ENCODE results near the gene ROBO1. TPM values are rescaled to one million over a fixed set of nuclear protein-coding genes. Genes with fewer than 3 reads are reported as not detected.

Gene ROBO1
- total and polyA plus RNA-seq, 2 of the 13 experiments (the other 11 are each of a cell fraction or from before 2014, with no cell fraction given) = 52.2 to 71.0 TPM

- Histone ChIP-seq H3K4me1 (ENCODE audit: insufficient read depth, low read length) (no peaks in the 10 kb centered on the region), H4K20me1 (ENCODE audit: insufficient read depth, low read length) (no peaks in the 10 kb centered on the region), H3K9me3 (ENCODE audit: low read length) (no peaks in the 10 kb centered on the region), H3K27ac (ENCODE audit: extremely low read length, insufficient read depth, low read length) (no peak overlapping the region), H2AFZ (ENCODE audit: low read length) (no peak overlapping the region), H3K27me3 (ENCODE audit: control insufficient read depth in 1 of 2, insufficient read depth in 2 of 2, low read length in 2 of 2) (no peaks in the 10 kb centered on the region), H3K4me3 (replicated peaks in 1 of 3; ENCODE audit: insufficient read depth in 1 of 3, low read depth in 2 of 3, low read length in 3 of 3) (no peak overlapping the region), H3K36me3 (replicated peaks in 1 of 2; ENCODE audit: control insufficient read depth in 1 of 2, insufficient read depth in 2 of 2, low read length in 2 of 2) (no peaks in the 10 kb centered on the region; a peak in 2 of 5 replicates), H3K9ac (ENCODE audit: insufficient read depth, low read depth, low read length) (no peak overlapping the region), H3K4me2 (ENCODE audit: low read depth, low read length) (no peak overlapping the region), H3K79me2 (ENCODE audit: insufficient read depth, low read length) (peaks cover 80% of the 10 kb centered on the region)
- POLR2A ChIA-PET = no interaction called here
- no peak for FAIRE-seq
- no TSS peak for BruUV-seq (replicated peaks)
- no peak for DNase-seq (ENCODE audit: low spot score)
- in situ Hi-C loops (cut with HindIII; ENCODE audit: extremely low pct_ligation_motif_present, low pct_unique_long_range_greater_than_20kb) (no loop called here), intact Hi-C loops (cut with micrococcal nuclease; ENCODE audit: unreplicated experiment) (no loop called here)
- WGBS (ENCODE audit: low lambda C conversion rate) = over 99% methylated on average over 5 of the region's 5 CpGs
- TF ChIP-seq RBM22 (optimal IDR thresholded peaks at IDR 0.05; ENCODE audit: low read length) = no peak
- TF ChIP-seq U2AF1 (optimal IDR thresholded peaks at IDR 0.05; ENCODE audit: low read depth, low read length) = no peak
- TF ChIP-seq ZFYVE20 (CRISPR knock-in tag; IDR thresholded peaks at IDR 0.05; ENCODE audit: borderline replicate concordance, low read depth) = no peak
- TF ChIP-seq ZNF543 (CRISPR knock-in tag; IDR thresholded peaks at IDR 0.05) = no peak
- no peak for TF ChIP-seq PHF8 (CRISPR knock-in tag; IDR thresholded peaks at IDR 0.05)
- no peak for TF ChIP-seq MAFG (CRISPR knock-in tag; IDR thresholded peaks at IDR 0.05)
- TF ChIP-seq KDM1A (CRISPR knock-in tag; IDR thresholded peaks at IDR 0.05) = no peak
- no peak for TF ChIP-seq ARID2 (CRISPR knock-in tag; IDR thresholded peaks at IDR 0.05; ENCODE audit: borderline replicate concordance)
- no peak for TF ChIP-seq KMT2B (CRISPR knock-in tag; IDR thresholded peaks at IDR 0.05)
- TF ChIP-seq HOMEZ (CRISPR knock-in tag; IDR thresholded peaks at IDR 0.05; ENCODE audit: low read depth) = peak; percentile 47; the same call in 1 of the 2 replicates
- TF ChIP-seq ZBTB38 (CRISPR knock-in tag; IDR thresholded peaks at IDR 0.05) = no peak
- TF ChIP-seq THAP11 (CRISPR knock-in tag; IDR thresholded peaks at IDR 0.05) = no peak
- peak; percentile 90 for TF ChIP-seq ZNF12 (CRISPR knock-in tag; IDR thresholded peaks at IDR 0.05)
- CTCF ChIA-PET (ENCODE audit: low intra/inter-chr PET ratio, low total read pairs) = no interaction called here
- no peak for ATAC-seq
These were observed 804.0 kb downstream of the ROBO1 start for GRCh38 chr3:78963771-78964170.
